Measurements from ENCODE around the gene GPRC5D.
A peak's percentile ranks its signal among the peaks of the same experiment; 100 is the strongest.

DNA sequence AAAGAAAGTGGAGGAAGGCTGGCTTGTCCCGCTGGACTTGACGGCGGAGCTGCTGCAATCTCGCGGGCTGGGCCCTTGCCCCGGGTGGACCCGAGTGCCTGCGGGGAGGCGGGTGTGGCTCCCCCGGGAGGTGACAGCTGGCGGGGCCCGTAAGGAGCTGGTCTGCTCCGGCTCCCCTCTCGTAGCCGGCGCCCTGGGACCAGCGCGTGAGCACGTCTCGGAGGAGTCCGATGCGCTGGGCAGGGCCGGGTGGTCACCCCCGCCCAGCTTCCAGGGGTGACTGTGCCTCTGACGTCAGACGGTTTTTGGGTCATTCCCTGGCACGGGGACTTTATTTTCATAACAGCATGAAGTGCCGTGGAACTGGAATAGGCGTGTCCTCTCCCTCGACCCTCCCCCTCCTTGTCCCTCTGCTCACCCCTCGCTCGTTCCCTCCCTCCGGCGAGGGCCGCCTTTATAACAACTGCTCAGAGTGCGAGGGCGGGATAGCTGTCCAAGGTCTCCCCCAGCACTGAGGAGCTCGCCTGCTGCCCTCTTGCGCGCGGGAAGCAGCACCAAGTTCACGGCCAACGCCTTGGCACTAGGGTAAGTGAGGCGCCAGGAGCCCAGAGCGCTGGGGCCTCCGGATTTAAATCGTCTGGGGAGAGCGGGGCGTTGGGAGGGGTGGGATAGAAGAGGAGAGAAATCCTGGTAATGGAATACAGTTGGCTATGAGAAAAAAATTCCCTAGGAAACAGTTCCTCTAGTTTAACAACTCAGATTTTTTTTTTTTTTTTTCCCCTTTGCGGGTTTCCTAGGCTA is 60.7 kb downstream of the GPRC5D start, which contains the start of gene GPRC5A:
- TF ChIP-seq, protein P1, sequence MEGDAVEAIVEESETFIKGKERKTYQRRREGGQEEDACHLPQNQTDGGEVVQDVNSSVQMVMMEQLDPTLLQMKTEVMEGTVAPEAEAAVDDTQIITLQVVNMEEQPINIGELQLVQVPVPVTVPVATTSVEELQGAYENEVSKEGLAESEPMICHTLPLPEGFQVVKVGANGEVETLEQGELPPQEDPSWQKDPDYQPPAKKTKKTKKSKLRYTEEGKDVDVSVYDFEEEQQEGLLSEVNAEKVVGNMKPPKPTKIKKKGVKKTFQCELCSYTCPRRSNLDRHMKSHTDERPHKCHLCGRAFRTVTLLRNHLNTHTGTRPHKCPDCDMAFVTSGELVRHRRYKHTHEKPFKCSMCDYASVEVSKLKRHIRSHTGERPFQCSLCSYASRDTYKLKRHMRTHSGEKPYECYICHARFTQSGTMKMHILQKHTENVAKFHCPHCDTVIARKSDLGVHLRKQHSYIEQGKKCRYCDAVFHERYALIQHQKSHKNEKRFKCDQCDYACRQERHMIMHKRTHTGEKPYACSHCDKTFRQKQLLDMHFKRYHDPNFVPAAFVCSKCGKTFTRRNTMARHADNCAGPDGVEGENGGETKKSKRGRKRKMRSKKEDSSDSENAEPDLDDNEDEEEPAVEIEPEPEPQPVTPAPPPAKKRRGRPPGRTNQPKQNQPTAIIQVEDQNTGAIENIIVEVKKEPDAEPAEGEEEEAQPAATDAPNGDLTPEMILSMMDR (optimal IDR thresholded peaks at IDR 0.05 in 1 of 3, IDR thresholded peaks at IDR 0.05 in 1 of 3, conservative IDR thresholded peaks at IDR 0.05 in 1 of 3; ENCODE audit: extremely low read depth in 1 of 3, insufficient read depth in 2 of 3, low read length in 3 of 3): peak; percentile 4 to 58 (median 14)
- TF ChIP-seq EZH2 (IDR thresholded peaks at IDR 0.05; ENCODE audit: low read length): no peak
